H9 (cell line): ENCODE measurements around the gene LAMB4. TPM values are rescaled to one million over a fixed set of nuclear protein-coding genes. Genes with fewer than 3 reads are reported as not detected.

ENCODE experiments used
- DNase-seq: peaks from one replicate; pipeline ENCODE4 v3.0.0-alpha.2; 2017
- H2AFZ ChIP-seq: one replicate; pipeline ENCODE4 v1.6.1; 2013; ENCODE audit warnings: mild to moderate bottlenecking, low read length, control low read depth, moderate library complexity
- H2AK5ac ChIP-seq: 2 replicates; pipeline ENCODE4 v1.6.1; 2013; ENCODE audit warnings: low read length, control low read depth, mixed read lengths; ENCODE audit not compliant: insufficient read length
- H2BK120ac ChIP-seq: one replicate; pipeline ENCODE4 v1.6.1; 2013; ENCODE audit warnings: low read depth, mild to moderate bottlenecking, low read length, control low read depth, inconsistent platforms; ENCODE audit not compliant: poor library complexity, severe bottlenecking
- H2BK12ac ChIP-seq: 2 replicates; pipeline ENCODE4 v1.6.1; 2013; ENCODE audit warnings: low read length, control low read depth, mixed read lengths, low read depth; ENCODE audit not compliant: insufficient read length
- H2BK15ac ChIP-seq: 2 replicates; pipeline ENCODE4 v1.6.1; 2013; ENCODE audit warnings: low read depth, low read length, control low read depth
- H2BK20ac ChIP-seq: one replicate; pipeline ENCODE4 v1.6.1; 2013; ENCODE audit warnings: low read depth, mild to moderate bottlenecking, low read length, control low read depth, inconsistent platforms; ENCODE audit not compliant: poor library complexity, severe bottlenecking
- H2BK5ac ChIP-seq: 2 replicates; pipeline ENCODE4 v1.6.1; 2013; ENCODE audit warnings: low read length, control low read depth, mixed read lengths; ENCODE audit not compliant: insufficient read length
- H3K14ac ChIP-seq: 2 replicates; pipeline ENCODE4 v1.6.1; 2013; ENCODE audit warnings: low read length, control low read depth; ENCODE audit not compliant: insufficient read depth
- H3K18ac ChIP-seq: 2 replicates; pipeline ENCODE4 v1.6.1; 2013; ENCODE audit warnings: low read depth, mild to moderate bottlenecking, mixed read lengths, low read length, control low read depth; ENCODE audit not compliant: insufficient read length
- H3K23ac ChIP-seq: 2 replicates; pipeline ENCODE4 v1.6.1; 2013; ENCODE audit warnings: low read length, control low read depth, mixed read lengths, low read depth; ENCODE audit not compliant: insufficient read length
- H3K23me2 ChIP-seq: 2 replicates; pipeline ENCODE4 v1.6.1; 2013; ENCODE audit warnings: low read depth, mild to moderate bottlenecking, mixed read lengths, low read length, control low read depth; ENCODE audit not compliant: insufficient read length, poor library complexity, severe bottlenecking
- H3K27ac ChIP-seq: 2 replicates; pipeline ENCODE4 v1.5.1; 2013; ENCODE audit warnings: low read length, control low read depth, mixed read lengths, low read depth; ENCODE audit not compliant: insufficient read length
- H3K27me3 ChIP-seq: 2 replicates; pipeline ENCODE4 v1.6.1; 2013; ENCODE audit warnings: low read length, control low read depth, inconsistent platforms; ENCODE audit not compliant: insufficient read depth
- H3K4ac ChIP-seq: 2 replicates; pipeline ENCODE4 v1.6.1; 2013; ENCODE audit warnings: low read depth, mild to moderate bottlenecking, control low read depth, inconsistent platforms, low read length, moderate library complexity
- H3K4me1 ChIP-seq: 2 replicates; pipeline ENCODE4 v1.6.1; 2013; ENCODE audit warnings: low read length, control low read depth, inconsistent platforms; ENCODE audit not compliant: insufficient read depth
- H3K4me2 ChIP-seq: 2 replicates; pipeline ENCODE4 v1.6.1; 2013; ENCODE audit warnings: low read length, control low read depth, mixed read lengths; ENCODE audit not compliant: insufficient read length, insufficient read depth
- H3K56ac ChIP-seq: 2 replicates; pipeline ENCODE4 v1.6.1; 2013; ENCODE audit warnings: low read depth, mild to moderate bottlenecking, mixed read lengths, low read length, control low read depth; ENCODE audit not compliant: insufficient read length
- H3K79me1 ChIP-seq: 2 replicates; pipeline ENCODE4 v1.6.1; 2013; ENCODE audit warnings: low read depth, mild to moderate bottlenecking, moderate library complexity, low read length, control low read depth, inconsistent platforms; ENCODE audit not compliant: insufficient read depth, poor library complexity, severe bottlenecking
- H3K79me2 ChIP-seq: 2 replicates; pipeline ENCODE4 v1.6.1; 2013; ENCODE audit warnings: low read length, control low read depth, inconsistent platforms; ENCODE audit not compliant: insufficient read depth
- H3K9ac ChIP-seq: 2 replicates; pipeline ENCODE4 v1.6.1; 2013; ENCODE audit warnings: low read length, control low read depth, mixed read lengths; ENCODE audit not compliant: insufficient read length; ENCODE audit errors: extremely low read depth
- H3K9me3 ChIP-seq: one replicate; pipeline ENCODE4 v1.6.1; 2013; ENCODE audit warnings: low read depth, low read length, inconsistent platforms; ENCODE audit not compliant: control insufficient read depth
- H3T11ph ChIP-seq: one replicate; pipeline ENCODE4 v1.6.1; 2013; ENCODE audit warnings: mild to moderate bottlenecking, low read length, control low read depth, inconsistent platforms
- H4K20me1 ChIP-seq: one replicate; pipeline ENCODE4 v1.6.1; 2013; ENCODE audit not compliant: control insufficient read depth, insufficient read length, insufficient read depth
- H4K5ac ChIP-seq: 2 replicates; pipeline ENCODE4 v1.6.1; 2013; ENCODE audit warnings: low read depth, mild to moderate bottlenecking, mixed read lengths, low read length, control low read depth; ENCODE audit not compliant: insufficient read length
- H4K8ac ChIP-seq: replicated peaks from 2 replicates; pipeline ENCODE4 v1.6.1; 2013; ENCODE audit warnings: low read length, control low read depth, mixed read lengths, low read depth; ENCODE audit not compliant: insufficient read length
- H4K91ac ChIP-seq: 2 replicates; pipeline ENCODE4 v1.6.1; 2013; ENCODE audit warnings: low read depth, mild to moderate bottlenecking, moderate library complexity, mixed read lengths, low read length, control low read depth; ENCODE audit not compliant: insufficient read length
- H3K27ac Mint-ChIP-seq, 3 experiments: 2 replicates in 2 of 3; 3 replicates in 1 of 3; pipeline ENCODE4 v1.8.0; 2020 to 2021; ENCODE audit warnings: mixed read lengths in 3 of 3, mild to moderate bottlenecking in 1 of 3, moderate library complexity in 1 of 3
- H3K27me3 Mint-ChIP-seq: 2 replicates; pipeline ENCODE4 v1.8.0; 2021; ENCODE audit warnings: low read depth, mild to moderate bottlenecking, moderate library complexity, mixed read lengths
- H3K36me3 Mint-ChIP-seq, 3 experiments: 2 replicates in 2 of 3; 3 replicates in 1 of 3; pipeline ENCODE4 v1.8.0; 2020 to 2021; ENCODE audit warnings: low read depth in 3 of 3, mixed read lengths in 3 of 3; ENCODE audit not compliant: insufficient read depth in 1 of 3
- H3K4me1 Mint-ChIP-seq, 2 experiments: 2 replicates each; pipeline ENCODE4 v1.8.0; 2020; ENCODE audit warnings: mixed read lengths in 2 of 2
- H3K4me3 Mint-ChIP-seq, 2 experiments: 2 replicates in 1 of 2; 3 replicates in 1 of 2; pipeline ENCODE4 v1.8.0; 2020 to 2021; ENCODE audit warnings: mild to moderate bottlenecking in 2 of 2, mixed read lengths in 2 of 2, moderate library complexity in 1 of 2
- H3K9me3 Mint-ChIP-seq, 2 experiments: 2 replicates in 1 of 2; 3 replicates in 1 of 2; pipeline ENCODE4 v1.8.0; 2020; ENCODE audit warnings: mild to moderate bottlenecking in 2 of 2, mixed read lengths in 2 of 2, moderate library complexity in 1 of 2
- WGBS: extraction: QIAGEN DNeasy Blood & Tissue Kit; methylation state at CpG from one replicate; pipeline ENCODE4 v1.1.7; 2013; ENCODE audit warnings: missing lambda C conversion rate, low lambda C conversion rate, mixed read lengths; ENCODE audit not compliant: insufficient read length; ENCODE audit errors: extremely low coverage; 5-methylcytosine and 5-hydroxymethylcytosine counted together
- total RNA-seq: library from RNA; stranded (reverse); gene quantifications from 2 replicates; pipeline ENCODE4 v1.2.1, GENCODE V29; 2021
- TF ChIP-seq, protein P1 (sequence below): fragments of 200-600 bp; sonication (generic); conservative IDR thresholded peaks from 3 replicates; pipeline ENCODE4 v1.8.0; 2021; ENCODE audit warnings: antibody characterized with exemption, mild to moderate bottlenecking

Gene LAMB4
- total RNA-seq, 1 experiment from 2014 or later: not detected

GRCh38 chr7:108077709-108078108 lies 52.5 kb downstream of the LAMB4 start:
- no peak overlapping the region for H3K56ac ChIP-seq
- H4K8ac ChIP-seq: no peak overlapping the region
- no peak overlapping the region for H2BK120ac ChIP-seq
- Mint-ChIP-seq H3K4me3 (no peak overlapping the region), H3K27ac (no peak overlapping the region), H3K9me3 (peaks cover 5 to 9% of the 10 kb centered on the region in 2 experiments), H3K4me1 (peaks cover 11 to 14% of the 10 kb centered on the region in 2 experiments), H3K36me3 (peaks cover 4 to 7% (median 5%) of the 10 kb centered on the region in 3 experiments; a peak in 5 of 7 replicates), H3K27me3 (no peaks in the 10 kb centered on the region; the same call in 1 of the 2 replicates)
- no peak overlapping the region for H3T11ph ChIP-seq
- no peaks in the 10 kb centered on the region for H3K27me3 ChIP-seq
- no peak overlapping the region for H4K5ac ChIP-seq
- no peak overlapping the region for H2AFZ ChIP-seq
- no peak overlapping the region for H2BK12ac ChIP-seq
- H3K4me1 ChIP-seq: no peaks in the 10 kb centered on the region
- TF ChIP-seq, protein P1, sequence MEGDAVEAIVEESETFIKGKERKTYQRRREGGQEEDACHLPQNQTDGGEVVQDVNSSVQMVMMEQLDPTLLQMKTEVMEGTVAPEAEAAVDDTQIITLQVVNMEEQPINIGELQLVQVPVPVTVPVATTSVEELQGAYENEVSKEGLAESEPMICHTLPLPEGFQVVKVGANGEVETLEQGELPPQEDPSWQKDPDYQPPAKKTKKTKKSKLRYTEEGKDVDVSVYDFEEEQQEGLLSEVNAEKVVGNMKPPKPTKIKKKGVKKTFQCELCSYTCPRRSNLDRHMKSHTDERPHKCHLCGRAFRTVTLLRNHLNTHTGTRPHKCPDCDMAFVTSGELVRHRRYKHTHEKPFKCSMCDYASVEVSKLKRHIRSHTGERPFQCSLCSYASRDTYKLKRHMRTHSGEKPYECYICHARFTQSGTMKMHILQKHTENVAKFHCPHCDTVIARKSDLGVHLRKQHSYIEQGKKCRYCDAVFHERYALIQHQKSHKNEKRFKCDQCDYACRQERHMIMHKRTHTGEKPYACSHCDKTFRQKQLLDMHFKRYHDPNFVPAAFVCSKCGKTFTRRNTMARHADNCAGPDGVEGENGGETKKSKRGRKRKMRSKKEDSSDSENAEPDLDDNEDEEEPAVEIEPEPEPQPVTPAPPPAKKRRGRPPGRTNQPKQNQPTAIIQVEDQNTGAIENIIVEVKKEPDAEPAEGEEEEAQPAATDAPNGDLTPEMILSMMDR: no peak
- H3K9ac ChIP-seq: no peak overlapping the region
- DNase-seq: no peak
- H3K79me2 ChIP-seq: no peaks in the 10 kb centered on the region
- H3K4ac ChIP-seq: no peak overlapping the region
- H3K27ac ChIP-seq: no peak overlapping the region
- H2BK15ac ChIP-seq: no peak overlapping the region
- H3K9me3 ChIP-seq: no peaks in the 10 kb centered on the region
- no peak overlapping the region for H2BK20ac ChIP-seq
- no peaks in the 10 kb centered on the region for H3K79me1 ChIP-seq
- H4K20me1 ChIP-seq: no peaks in the 10 kb centered on the region
- H3K18ac ChIP-seq: no peak overlapping the region
- no peak overlapping the region for H3K23ac ChIP-seq
- H4K91ac ChIP-seq: no peak overlapping the region
- H3K4me2 ChIP-seq: no peak overlapping the region
- no peak overlapping the region for H3K14ac ChIP-seq
- no CpG with 5 or more reads among the region's 3 CpGs for WGBS
- H3K23me2 ChIP-seq: no peaks in the 10 kb centered on the region
- no peak overlapping the region for H2BK5ac ChIP-seq
- no peak overlapping the region for H2AK5ac ChIP-seq
